Activated T-helper 1 cell treated with anti-CD3 and anti-CD28 coated beads, Interleukin-12 subunit alpha, Interleukin-12 subunit beta, Interleukin-2, Interleukin-4 antibody, amounts not matched to agents 30 ng/mL and 10 ng/mL and 1 ng/mL, durations not matched to agents 14 hours and 24 hours and 36 hours (primary cell): Measurements from ENCODE around the gene PIK3R6. TPM values are rescaled to one million over a fixed set of nuclear protein-coding genes. Genes with fewer than 3 reads are reported as not detected.

Experiments used
- DNase-seq: peaks from one replicate; pipeline ENCODE4 v3.0.0; 2021; ENCODE audit warnings: low spot score
- H3K27ac Mint-ChIP-seq: one replicate; pipeline ENCODE4 v1.8.0; 2021; ENCODE audit warnings: mild to moderate bottlenecking, mixed read lengths
- H3K27me3 Mint-ChIP-seq: one replicate; pipeline ENCODE4 v1.8.0; 2022; ENCODE audit warnings: mild to moderate bottlenecking, moderate library complexity, mixed read lengths; ENCODE audit not compliant: insufficient read depth
- H3K36me3 Mint-ChIP-seq: one replicate; pipeline ENCODE4 v1.8.0; 2021; ENCODE audit warnings: low read depth, mixed read lengths
- H3K4me1 Mint-ChIP-seq: one replicate; pipeline ENCODE4 v1.8.0; 2021; ENCODE audit warnings: low read depth, mixed read lengths
- H3K4me3 Mint-ChIP-seq: one replicate; pipeline ENCODE4 v1.8.0; 2021; ENCODE audit warnings: mild to moderate bottlenecking, moderate library complexity, mixed read lengths
- H3K9me3 Mint-ChIP-seq: one replicate; pipeline ENCODE4 v1.8.0; 2021; ENCODE audit warnings: mixed read lengths
- intact Hi-C: fragments of 100-400 bp; cut with micrococcal nuclease; formaldehyde crosslinking; loops from one replicate; pipeline ENCODE4 v1.15.1; 2024
- total RNA-seq: library from RNA; stranded (reverse); gene quantifications from 2 replicates; pipeline ENCODE4 v1.2.3, GENCODE V29; 2022

PIK3R6 gene
- total RNA-seq, 1 donor from 2014 or later = 2.0 TPM

GRCh38 chr17:8831234-8831849 lies 36.1 kb downstream of the PIK3R6 start:
- intact Hi-C loops = no loop called here

GRCh38 chr17:8830141-8830540 lies 37.3 kb downstream of the PIK3R6 start:
- Mint-ChIP-seq H3K27ac (no peak overlapping the region), H3K9me3 (peaks cover 4% of the 10 kb centered on the region), H3K4me1 (no peaks in the 10 kb centered on the region), H3K4me3 (no peak overlapping the region), H3K27me3 (no peaks in the 10 kb centered on the region), H3K36me3 (peaks cover 2% of the 10 kb centered on the region)
- intact Hi-C loops = no loop called here
- DNase-seq = no peak

More at GRCh38 chr17:8831234-8831849, 36.1 kb downstream of the PIK3R6 start:
- Mint-ChIP-seq H3K36me3 (peaks cover 2% of the 10 kb centered on the region), H3K27ac (no peak overlapping the region), H3K9me3 (no peaks in the 10 kb centered on the region), H3K4me1 (no peaks in the 10 kb centered on the region), H3K4me3 (no peak overlapping the region), H3K27me3 (no peaks in the 10 kb centered on the region)
- DNase-seq = no peak

- H3K9me3 Mint-ChIP-seq = peaks cover 9% of the 10 kb centered on the region
- no peak overlapping the region for H3K27ac Mint-ChIP-seq
- intact Hi-C loops = no loop called here
- H3K4me1 Mint-ChIP-seq = no peaks in the 10 kb centered on the region
- H3K36me3 Mint-ChIP-seq = peaks cover 2% of the 10 kb centered on the region
- H3K4me3 Mint-ChIP-seq = no peak overlapping the region
- no peaks in the 10 kb centered on the region for H3K27me3 Mint-ChIP-seq
- DNase-seq = no peak
Measured at GRCh38 chr17:8829036-8829941, 38.2 kb downstream of the PIK3R6 start.

DNA sequence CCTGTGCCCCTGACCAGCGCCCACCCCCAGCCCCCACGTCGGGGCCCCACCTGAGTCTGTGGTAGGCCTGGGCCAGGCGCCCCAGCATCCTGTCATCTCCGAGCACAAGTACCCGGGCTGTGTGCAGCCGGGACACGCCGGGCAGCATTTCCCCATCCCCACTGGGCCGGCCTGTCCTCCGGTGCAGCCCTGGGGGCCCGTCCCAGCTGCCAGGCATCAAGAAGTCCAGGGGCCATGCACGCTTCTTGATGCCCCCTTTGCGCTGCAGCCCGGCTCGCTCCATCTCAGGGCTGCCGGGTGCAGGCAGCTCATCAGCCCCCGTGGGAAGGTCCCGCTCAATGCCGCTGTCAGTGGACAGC lies 39.0 kb downstream of the PIK3R6 start:
- Mint-ChIP-seq H3K27ac (no peak overlapping the region), H3K9me3 (peaks cover 10% of the 10 kb centered on the region), H3K36me3 (no peaks in the 10 kb centered on the region), H3K4me1 (no peaks in the 10 kb centered on the region), H3K27me3 (no peaks in the 10 kb centered on the region), H3K4me3 (no peak overlapping the region)
- DNase-seq = no peak
- intact Hi-C loops = no loop called here

DNA sequence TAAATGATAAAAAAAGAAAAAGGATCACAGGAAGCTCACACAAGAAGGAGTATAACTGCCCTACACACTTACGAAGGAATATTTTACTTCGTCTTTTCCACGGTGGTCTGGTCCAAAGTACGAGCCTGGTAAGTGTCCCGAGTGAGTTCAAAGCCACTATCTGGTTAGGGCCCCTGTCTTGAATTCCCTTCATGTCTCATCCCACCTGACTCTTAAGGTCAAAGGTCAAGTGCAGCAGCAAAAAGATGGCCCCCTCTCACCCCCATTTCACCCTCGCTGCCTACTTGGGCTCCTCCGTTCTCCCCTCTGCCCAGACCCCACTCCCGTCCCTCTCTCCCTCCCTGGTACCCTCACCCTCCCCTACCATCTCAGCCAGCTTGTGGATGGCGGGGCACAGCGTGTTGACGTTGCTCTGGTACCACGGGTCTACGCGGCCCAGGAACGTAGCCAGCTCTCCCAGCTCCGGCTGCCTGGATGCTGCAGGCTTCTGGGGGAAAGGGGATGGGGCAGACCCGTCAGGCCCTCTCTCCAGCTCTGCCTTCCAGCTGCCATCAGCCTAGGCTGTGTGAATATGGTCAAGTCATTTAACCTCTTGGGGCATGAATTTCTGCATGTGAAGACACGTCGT lies 40.6 kb downstream of the PIK3R6 start:
- H3K9me3 Mint-ChIP-seq = peaks cover 10% of the 10 kb centered on the region
- H3K36me3 Mint-ChIP-seq = no peaks in the 10 kb centered on the region
- no peak overlapping the region for H3K27ac Mint-ChIP-seq
- intact Hi-C loops = no loop called here
- no peak for DNase-seq
- H3K4me1 Mint-ChIP-seq = no peaks in the 10 kb centered on the region
- H3K27me3 Mint-ChIP-seq = no peaks in the 10 kb centered on the region
- no peak overlapping the region for H3K4me3 Mint-ChIP-seq

DNA sequence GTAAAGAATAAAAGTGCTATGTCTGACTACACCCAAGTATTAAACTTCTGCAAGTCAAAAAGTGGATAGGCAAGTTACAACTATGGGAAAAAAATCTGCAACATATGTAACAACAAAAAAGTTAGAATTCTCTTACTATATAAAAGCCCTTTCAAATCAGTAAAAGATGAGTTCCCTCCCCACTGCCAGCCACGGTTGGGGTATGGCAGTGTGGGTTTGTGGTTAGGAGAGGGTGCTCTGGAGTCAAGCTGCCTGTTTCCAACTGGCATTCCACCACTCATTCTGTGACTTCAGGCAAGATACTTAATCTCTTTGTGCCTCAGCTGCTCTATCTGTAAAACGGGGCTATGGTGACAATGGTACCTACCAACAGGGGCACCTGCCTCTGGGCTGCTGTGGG lies 41.7 kb downstream of the PIK3R6 start:
- intact Hi-C loops = no loop called here
- H3K27me3 Mint-ChIP-seq = no peaks in the 10 kb centered on the region

GRCh38 chr17:8823279-8823678 lies 44.2 kb downstream of the PIK3R6 start:
- DNase-seq = no peak
- no peak overlapping the region for H3K4me3 Mint-ChIP-seq
- H3K4me1 Mint-ChIP-seq = no peaks in the 10 kb centered on the region
- H3K36me3 Mint-ChIP-seq = no peaks in the 10 kb centered on the region
- no peak overlapping the region for H3K27ac Mint-ChIP-seq
- no peaks in the 10 kb centered on the region for H3K27me3 Mint-ChIP-seq
- H3K9me3 Mint-ChIP-seq = peaks cover 10% of the 10 kb centered on the region
- intact Hi-C loops = no loop called here

More for the DNA sequence above, 41.7 kb downstream of the PIK3R6 start:
- no peak for DNase-seq
- Mint-ChIP-seq H3K9me3 (peaks cover 10% of the 10 kb centered on the region), H3K4me1 (no peaks in the 10 kb centered on the region), H3K27ac (no peak overlapping the region), H3K4me3 (no peak overlapping the region), H3K36me3 (no peaks in the 10 kb centered on the region)

- Mint-ChIP-seq H3K27ac (no peak overlapping the region), H3K27me3 (no peaks in the 10 kb centered on the region), H3K9me3 (peaks cover 10% of the 10 kb centered on the region), H3K36me3 (no peaks in the 10 kb centered on the region), H3K4me3 (no peak overlapping the region), H3K4me1 (no peaks in the 10 kb centered on the region)
- DNase-seq = no peak
- intact Hi-C loops = no loop called here
Measured at GRCh38 chr17:8822401-8823035, 45.0 kb downstream of the PIK3R6 start.

GRCh38 chr17:8821446-8822105 lies 45.9 kb downstream of the PIK3R6 start:
- Mint-ChIP-seq H3K36me3 (no peaks in the 10 kb centered on the region), H3K4me3 (no peak overlapping the region), H3K4me1 (no peaks in the 10 kb centered on the region), H3K27me3 (no peaks in the 10 kb centered on the region), H3K27ac (no peak overlapping the region), H3K9me3 (peaks cover 10% of the 10 kb centered on the region)
- no peak for DNase-seq
- intact Hi-C loops = no loop called here

DNA sequence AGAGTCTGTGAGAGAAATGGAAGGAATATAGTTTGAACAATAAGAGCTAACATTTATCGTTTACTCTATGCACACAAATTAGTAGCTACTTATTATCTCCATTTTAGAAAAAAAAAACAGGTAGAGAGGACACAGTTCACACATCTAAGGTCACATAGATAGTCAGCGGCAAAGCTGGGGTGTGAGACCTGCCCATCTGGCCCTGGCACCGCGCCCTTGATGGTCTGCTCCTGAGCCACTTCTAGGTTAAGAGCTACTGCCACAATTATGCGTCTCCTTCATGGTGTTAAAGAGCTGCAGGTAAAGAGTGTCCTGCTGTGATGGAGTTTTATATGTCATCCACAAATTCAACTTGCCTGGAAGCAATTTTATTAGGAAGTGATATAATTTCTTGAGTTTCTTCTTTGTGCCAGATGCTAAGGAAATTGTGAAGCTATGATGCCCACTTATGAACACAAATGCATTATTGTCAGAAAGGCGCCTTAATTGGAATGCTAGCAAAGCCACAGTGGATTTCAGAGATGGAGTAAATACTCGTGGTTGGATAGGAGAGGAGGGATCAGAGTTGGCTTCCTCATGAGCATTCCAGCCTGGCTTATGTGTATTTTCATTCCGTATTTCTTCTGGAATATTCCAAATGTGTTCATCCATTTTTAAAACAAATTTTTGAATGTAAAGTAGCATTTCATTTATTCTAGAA lies 47.0 kb downstream of the PIK3R6 start:
- no peak overlapping the region for H3K27ac Mint-ChIP-seq
- no peak overlapping the region for H3K4me3 Mint-ChIP-seq
- intact Hi-C loops = no loop called here
- DNase-seq = no peak
- H3K4me1 Mint-ChIP-seq = no peaks in the 10 kb centered on the region
- no peaks in the 10 kb centered on the region for H3K36me3 Mint-ChIP-seq
- H3K9me3 Mint-ChIP-seq = peaks cover 9% of the 10 kb centered on the region
- H3K27me3 Mint-ChIP-seq = peaks cover 2% of the 10 kb centered on the region

GRCh38 chr17:8818654-8819330 lies 48.7 kb downstream of the PIK3R6 start:
- H3K9me3 Mint-ChIP-seq = no peaks in the 10 kb centered on the region
- intact Hi-C loops = no loop called here
- no peaks in the 10 kb centered on the region for H3K36me3 Mint-ChIP-seq
- H3K4me1 Mint-ChIP-seq = no peaks in the 10 kb centered on the region
- no peak overlapping the region for H3K4me3 Mint-ChIP-seq
- no peak for DNase-seq
- H3K27me3 Mint-ChIP-seq = peaks cover 2% of the 10 kb centered on the region
- H3K27ac Mint-ChIP-seq = no peak overlapping the region

GRCh38 chr17:8818047-8818446 lies 49.4 kb downstream of the PIK3R6 start:
- Mint-ChIP-seq H3K27me3 (peaks cover 2% of the 10 kb centered on the region), H3K4me1 (no peaks in the 10 kb centered on the region), H3K36me3 (no peaks in the 10 kb centered on the region), H3K9me3 (no peaks in the 10 kb centered on the region), H3K4me3 (no peak overlapping the region), H3K27ac (no peak overlapping the region)
- DNase-seq = no peak
- intact Hi-C loops = no loop called here
